Activated naive CD4-positive, alpha-beta T cell treated with anti-CD3 and anti-CD28 coated beads for 36 hours (primary cell): ENCODE results near the gene ADD2. TPM values are rescaled to one million over a fixed set of nuclear protein-coding genes. Genes with fewer than 3 reads are reported as not detected.

Source experiments
- CTCF ChIA-PET: fragments of 350-600 bp; sonication (Branson Sonifier 250); formaldehyde crosslinking; loops from one replicate; lab custom pipeline; 2021; ENCODE audit warnings: antibody characterized with exemption; lab: Charles Lee
- DNase-seq: peaks from one replicate; pipeline ENCODE4 v3.0.0-alpha.2; 2020
- H3K27ac Mint-ChIP-seq: one replicate; pipeline ENCODE4 v1.8.0; 2021; ENCODE audit warnings: mild to moderate bottlenecking, mixed read lengths
- H3K27me3 Mint-ChIP-seq: one replicate; pipeline ENCODE4 v1.8.0; 2021; ENCODE audit warnings: low read depth, mixed read lengths
- H3K36me3 Mint-ChIP-seq: one replicate; pipeline ENCODE4 v1.8.0; 2021; ENCODE audit warnings: low read depth, mixed read lengths
- H3K4me1 Mint-ChIP-seq: one replicate; pipeline ENCODE4 v1.8.0; 2021; ENCODE audit warnings: low read depth, mixed read lengths
- H3K4me3 Mint-ChIP-seq: one replicate; pipeline ENCODE4 v1.8.0; 2021; ENCODE audit warnings: mild to moderate bottlenecking, moderate library complexity, mixed read lengths
- H3K9me3 Mint-ChIP-seq: one replicate; pipeline ENCODE4 v1.8.0; 2021; ENCODE audit warnings: mixed read lengths
- intact Hi-C: fragments of 100-400 bp; cut with micrococcal nuclease; formaldehyde crosslinking; loops from one replicate; pipeline ENCODE4 v1.15.1; 2023
- total RNA-seq, 2 experiments: library from RNA; stranded (reverse); gene quantifications; one replicate each; pipeline ENCODE4 v1.2.3, GENCODE V29; 2021

The ADD2 gene, protein sequence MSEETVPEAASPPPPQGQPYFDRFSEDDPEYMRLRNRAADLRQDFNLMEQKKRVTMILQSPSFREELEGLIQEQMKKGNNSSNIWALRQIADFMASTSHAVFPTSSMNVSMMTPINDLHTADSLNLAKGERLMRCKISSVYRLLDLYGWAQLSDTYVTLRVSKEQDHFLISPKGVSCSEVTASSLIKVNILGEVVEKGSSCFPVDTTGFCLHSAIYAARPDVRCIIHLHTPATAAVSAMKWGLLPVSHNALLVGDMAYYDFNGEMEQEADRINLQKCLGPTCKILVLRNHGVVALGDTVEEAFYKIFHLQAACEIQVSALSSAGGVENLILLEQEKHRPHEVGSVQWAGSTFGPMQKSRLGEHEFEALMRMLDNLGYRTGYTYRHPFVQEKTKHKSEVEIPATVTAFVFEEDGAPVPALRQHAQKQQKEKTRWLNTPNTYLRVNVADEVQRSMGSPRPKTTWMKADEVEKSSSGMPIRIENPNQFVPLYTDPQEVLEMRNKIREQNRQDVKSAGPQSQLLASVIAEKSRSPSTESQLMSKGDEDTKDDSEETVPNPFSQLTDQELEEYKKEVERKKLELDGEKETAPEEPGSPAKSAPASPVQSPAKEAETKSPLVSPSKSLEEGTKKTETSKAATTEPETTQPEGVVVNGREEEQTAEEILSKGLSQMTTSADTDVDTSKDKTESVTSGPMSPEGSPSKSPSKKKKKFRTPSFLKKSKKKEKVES
- total RNA-seq, result 10 to 100 TPM; 42.9 to 46.2 TPM

DNA sequence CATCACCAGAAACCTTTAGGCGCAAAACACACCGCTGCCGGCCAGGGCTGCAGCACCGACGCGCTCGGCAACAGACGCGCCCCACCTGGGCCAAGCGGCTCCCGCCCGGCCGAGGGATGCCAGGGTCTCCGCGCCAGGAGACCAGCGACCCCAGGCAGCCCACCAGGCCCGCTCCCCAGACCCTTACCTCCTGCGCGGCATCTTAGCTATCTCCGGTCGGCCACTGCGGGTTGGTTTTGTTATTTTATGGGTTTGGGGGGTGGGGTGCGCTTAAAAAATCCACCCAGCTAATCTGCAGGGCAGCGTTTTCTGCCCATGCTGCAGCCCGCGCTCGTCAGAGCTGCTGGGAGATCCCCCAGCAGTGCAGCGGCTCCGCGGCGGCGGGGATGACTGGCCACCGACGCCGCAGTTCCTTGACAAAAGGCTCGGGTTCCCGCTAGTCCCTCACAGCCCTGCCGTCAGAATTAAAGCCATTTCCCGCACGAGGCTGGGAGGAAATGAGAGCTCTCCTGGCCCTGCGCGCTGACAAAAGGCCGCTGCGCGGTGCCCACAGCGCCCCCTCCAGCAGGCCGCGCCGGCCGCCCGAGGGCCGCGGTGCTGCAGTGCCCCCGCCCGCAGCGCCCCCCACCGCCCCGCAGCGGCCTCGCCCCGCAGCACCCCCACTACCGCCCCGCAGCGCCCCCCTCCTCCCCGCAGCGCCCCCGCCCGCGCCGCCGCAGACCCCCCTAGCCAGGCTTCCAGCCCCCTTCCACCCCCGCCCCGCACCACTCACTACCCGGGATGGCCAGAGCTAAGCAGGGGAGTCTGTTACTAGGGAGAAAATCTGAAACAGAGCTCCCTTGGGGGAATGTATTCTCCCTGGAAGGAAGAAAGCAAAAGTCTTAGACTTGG, at the start of gene ADD2:
TSS of gene ADD2 (minus strand) at position 502 of the 891 bp plus-strand sequence. CDS start 61,792 bp downstream, outside the sequence.
- no peaks in the 10 kb centered on the region for H3K36me3 Mint-ChIP-seq
- H3K27me3 Mint-ChIP-seq, result peaks cover 10% of the 10 kb centered on the region
- peak within 1 kb of the TSS; percentile 91 for H3K4me3 Mint-ChIP-seq
- DNase-seq, result peak; percentile 89
- CTCF ChIA-PET, result interaction anchor here (0.5 to 2.9 kb wide), 27 partner anchors 8 to 1382 kb away, joined by 3 to 25 read pairs (median 4); partner anchors contain the start of genes FAM136A, FIGLA and SNRPG
- H3K4me1 Mint-ChIP-seq, result peaks cover 8% of the 10 kb centered on the region
- no peaks in the 10 kb centered on the region for H3K9me3 Mint-ChIP-seq
- H3K27ac Mint-ChIP-seq, result peak within 1 kb of the TSS; percentile 83
- intact Hi-C loops, result loop anchor here (1.0 to 5.0 kb wide), 5 partner anchors 17 to 576 kb away; partner anchors contain the start of genes C2orf42 and FAM136A

DNA sequence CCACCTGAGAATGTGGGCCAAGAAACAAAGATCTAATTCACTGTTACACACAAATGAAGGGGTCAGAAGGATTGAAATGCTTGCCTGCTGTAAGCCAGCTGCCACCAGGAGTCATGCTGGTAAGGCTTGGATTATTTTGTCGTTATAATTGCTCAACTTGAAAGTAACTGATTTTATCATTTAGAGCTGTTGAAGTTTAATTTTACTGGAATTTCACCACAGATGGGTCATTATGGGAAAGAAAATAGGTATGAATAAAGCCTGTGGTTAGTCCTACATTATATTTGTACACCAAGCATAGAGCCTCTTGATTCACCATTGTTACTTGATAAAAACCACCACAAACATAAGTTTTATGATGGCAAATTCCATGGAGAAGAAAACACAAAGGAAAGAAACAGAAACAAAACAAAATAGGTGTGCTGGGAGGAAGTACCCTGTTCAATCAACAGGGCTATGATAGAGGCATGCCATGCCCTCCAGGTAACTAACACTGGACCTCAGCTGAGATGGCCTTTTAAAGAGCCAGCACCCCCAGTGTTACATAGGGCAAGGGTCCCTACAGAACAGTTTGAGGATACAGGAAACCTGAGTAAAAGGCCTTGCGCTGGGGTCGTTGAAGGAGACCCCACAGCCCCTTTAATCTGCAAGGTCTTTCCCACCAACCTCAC, 49.4 kb upstream of the ADD2 start:
- Mint-ChIP-seq H3K27me3 (no peaks in the 10 kb centered on the region), H3K4me3 (no peak overlapping the region), H3K36me3 (no peaks in the 10 kb centered on the region), H3K27ac (no peak overlapping the region), H3K4me1 (no peaks in the 10 kb centered on the region), H3K9me3 (no peaks in the 10 kb centered on the region)
- no peak for DNase-seq
- intact Hi-C loops, result loop anchor here (5.0 kb wide), 1 partner anchor 35 kb away; no protein-coding TSS in a partner anchor
- CTCF ChIA-PET, result interaction anchor here (2.4 kb wide), 1 partner anchor 28 kb away, joined by 6 read pairs; the partner anchor contains the start of gene FIGLA

DNA sequence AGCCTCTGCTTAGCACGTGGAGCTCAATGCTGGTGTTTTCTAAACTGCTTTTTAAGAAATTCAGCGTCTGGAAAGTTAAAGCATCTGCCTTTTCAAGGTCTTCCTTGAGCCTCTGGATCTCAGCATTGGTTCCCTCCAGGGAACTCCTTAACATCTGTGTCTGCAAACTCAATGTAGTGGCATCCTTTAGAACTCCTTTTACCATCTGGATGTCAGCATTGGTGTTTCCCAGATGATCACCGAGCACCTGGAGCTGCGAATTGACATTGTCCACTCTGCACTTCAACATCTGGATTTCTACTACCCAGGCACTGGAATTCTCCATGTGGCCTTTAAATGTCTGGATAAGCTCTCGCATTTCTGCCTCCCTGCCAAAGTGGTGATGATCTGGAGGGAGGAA, 48.7 kb upstream of the ADD2 start:
- CTCF ChIA-PET, result interaction anchor here (2.4 kb wide), 1 partner anchor 27 kb away, joined by 6 read pairs; the partner anchor contains the start of gene FIGLA
- H3K4me1 Mint-ChIP-seq, result no peaks in the 10 kb centered on the region

DNA sequence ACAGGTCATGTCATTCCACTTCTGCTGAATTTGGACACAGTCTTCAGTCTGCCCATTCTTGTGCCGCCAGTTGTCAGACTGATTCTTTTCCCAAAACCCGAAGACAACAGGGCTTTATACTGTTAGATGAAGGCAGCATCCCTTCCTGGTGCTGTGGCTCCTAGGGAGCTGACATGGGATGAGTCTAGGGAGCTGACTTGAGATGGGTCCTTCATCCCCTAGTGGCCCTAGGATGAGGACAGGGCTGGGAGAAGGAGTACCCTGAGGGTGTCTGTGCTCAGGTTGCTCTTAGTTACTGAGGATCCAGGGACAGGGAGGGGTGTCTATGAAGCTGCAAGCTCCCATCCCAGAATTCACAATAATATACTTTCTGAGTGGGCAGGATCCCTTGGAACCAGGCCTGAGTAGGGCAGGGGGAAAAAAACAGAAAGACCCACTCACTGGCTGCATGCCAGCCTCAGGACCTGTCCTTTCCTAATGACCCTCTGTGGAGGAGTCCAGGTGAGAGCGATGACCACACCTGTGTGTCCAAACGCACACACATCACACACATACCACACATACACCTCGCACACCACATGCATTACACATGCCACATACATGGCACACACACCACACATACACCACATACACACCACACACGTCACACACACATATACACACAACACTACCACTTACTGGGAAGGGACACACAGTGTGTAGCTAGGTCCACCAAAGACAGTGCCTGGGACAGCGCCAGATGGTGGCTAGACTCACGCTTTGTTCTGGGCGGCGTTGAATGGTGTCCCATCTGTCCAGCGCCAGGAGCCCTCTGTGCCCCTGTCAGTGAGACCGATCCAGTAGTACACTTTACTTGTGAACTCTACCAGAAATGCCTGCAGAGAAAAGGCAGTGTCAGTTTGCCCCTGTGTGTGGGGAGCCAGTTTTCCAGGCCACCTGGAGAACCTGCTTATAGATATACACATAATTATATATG, 41.3 kb upstream of the ADD2 start:
- H3K4me1 Mint-ChIP-seq, result no peaks in the 10 kb centered on the region
- no peaks in the 10 kb centered on the region for H3K27me3 Mint-ChIP-seq
- no peak overlapping the region for H3K27ac Mint-ChIP-seq
- intact Hi-C loops, result no loop called here
- H3K9me3 Mint-ChIP-seq, result no peaks in the 10 kb centered on the region
- no peak for DNase-seq
- no peaks in the 10 kb centered on the region for H3K36me3 Mint-ChIP-seq
- no peak overlapping the region for H3K4me3 Mint-ChIP-seq
- CTCF ChIA-PET, result interaction anchor here (1.9 kb wide), 1 partner anchor 20 kb away, joined by 6 read pairs; the partner anchor contains the start of gene FIGLA

More for the DNA sequence above, 48.7 kb upstream of the ADD2 start:
- intact Hi-C loops, result loop anchor here (5.0 kb wide), 1 partner anchor 36 kb away; no protein-coding TSS in a partner anchor
- H3K36me3 Mint-ChIP-seq, result no peaks in the 10 kb centered on the region
- no peak overlapping the region for H3K27ac Mint-ChIP-seq
- no peaks in the 10 kb centered on the region for H3K27me3 Mint-ChIP-seq
- no peak for DNase-seq
- H3K9me3 Mint-ChIP-seq, result no peaks in the 10 kb centered on the region
- H3K4me3 Mint-ChIP-seq, result no peak overlapping the region

DNA sequence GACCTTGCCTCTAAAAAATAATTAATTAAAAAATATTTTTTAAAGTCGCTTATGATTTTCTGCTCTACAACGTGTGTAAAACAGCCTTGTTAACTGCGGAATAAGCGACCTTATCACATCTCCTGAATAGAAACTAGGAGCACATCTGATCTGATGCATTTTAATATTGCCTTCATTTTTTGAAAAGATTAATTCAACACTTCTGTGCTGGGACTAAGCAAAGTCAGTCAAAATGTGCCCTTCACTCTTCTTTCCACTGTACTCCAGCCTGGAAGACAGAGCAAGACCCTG, 39.8 kb upstream of the ADD2 start:
- H3K4me1 Mint-ChIP-seq, result no peaks in the 10 kb centered on the region
- no peaks in the 10 kb centered on the region for H3K27me3 Mint-ChIP-seq
- CTCF ChIA-PET, result interaction anchor here (0.9 to 1.9 kb wide), 2 partner anchors 15 to 18 kb away, joined by 4 to 6 read pairs; partner anchors contain the start of gene FIGLA
- H3K36me3 Mint-ChIP-seq, result no peaks in the 10 kb centered on the region
- no peaks in the 10 kb centered on the region for H3K9me3 Mint-ChIP-seq
- H3K27ac Mint-ChIP-seq, result no peak overlapping the region
- H3K4me3 Mint-ChIP-seq, result no peak overlapping the region
- intact Hi-C loops, result no loop called here
- no peak for DNase-seq

DNA sequence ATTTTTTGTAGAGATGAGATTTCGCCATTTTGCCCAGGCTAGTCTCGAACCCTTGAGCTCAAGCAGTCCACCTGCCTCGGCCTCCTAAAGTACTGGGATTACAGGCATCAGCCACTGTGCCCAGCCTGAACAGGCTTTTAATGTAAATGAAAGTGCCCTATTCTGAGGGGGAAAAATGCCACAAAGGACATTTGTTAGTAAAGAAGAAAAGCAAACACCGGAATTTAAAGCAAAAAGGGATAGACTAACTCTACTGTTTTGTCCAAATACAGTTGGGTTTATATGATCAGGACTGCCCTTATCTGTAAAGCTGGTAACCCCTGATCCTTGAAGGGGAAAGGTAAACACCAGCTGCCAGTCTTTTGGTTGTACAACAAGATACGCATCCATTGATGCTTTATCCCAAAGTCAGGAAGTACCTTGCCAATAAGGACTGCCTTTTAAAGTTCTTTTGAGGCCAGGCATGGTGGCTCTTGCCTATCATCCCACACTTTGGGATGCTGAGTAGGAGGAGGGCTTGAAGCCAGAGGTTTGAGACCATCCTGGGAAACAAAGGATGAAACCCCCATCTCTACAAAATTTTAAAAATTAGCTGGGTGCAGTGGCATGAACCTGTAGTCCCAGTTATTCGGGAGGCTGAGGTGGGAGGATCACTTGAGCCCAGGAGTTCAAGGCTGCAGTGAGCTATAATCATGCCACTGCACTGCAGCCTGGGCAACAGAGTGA, 39.3 kb upstream of the ADD2 start:
- CTCF ChIA-PET, result no interaction called here
- Mint-ChIP-seq H3K36me3 (no peaks in the 10 kb centered on the region), H3K27me3 (no peaks in the 10 kb centered on the region), H3K27ac (no peak overlapping the region), H3K9me3 (no peaks in the 10 kb centered on the region), H3K4me1 (no peaks in the 10 kb centered on the region), H3K4me3 (no peak overlapping the region)
- DNase-seq, result no peak
- intact Hi-C loops, result no loop called here

DNA sequence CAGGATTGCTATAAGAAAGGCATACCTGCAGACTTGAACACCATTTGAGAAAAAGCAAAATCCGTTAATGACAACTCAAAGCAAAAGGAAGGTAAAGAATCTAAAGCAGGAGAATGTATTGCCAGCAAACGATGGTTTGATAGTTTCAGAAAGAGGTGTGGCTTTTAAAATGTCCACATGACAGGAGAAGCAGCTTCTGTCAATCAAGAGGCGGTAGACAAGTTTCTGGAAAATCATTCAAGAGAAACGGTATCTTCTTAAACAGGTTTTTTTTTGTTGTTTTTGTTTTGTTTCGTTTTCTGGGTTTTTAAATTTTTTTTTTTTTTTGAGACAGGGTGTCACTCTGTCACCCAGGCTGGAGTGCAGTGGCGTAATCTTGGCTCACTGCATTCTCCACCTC, 38.6 kb upstream of the ADD2 start:
- intact Hi-C loops, result no loop called here
- CTCF ChIA-PET, result interaction anchor here (0.6 to 1.9 kb wide), 3 partner anchors 17 to 109 kb away, joined by 3 to 6 read pairs (median 5); no protein-coding TSS in a partner anchor
- H3K27me3 Mint-ChIP-seq, result no peaks in the 10 kb centered on the region
- no peaks in the 10 kb centered on the region for H3K36me3 Mint-ChIP-seq
- no peaks in the 10 kb centered on the region for H3K4me1 Mint-ChIP-seq
- no peak for DNase-seq
- no peak overlapping the region for H3K27ac Mint-ChIP-seq
- no peaks in the 10 kb centered on the region for H3K9me3 Mint-ChIP-seq
- no peak overlapping the region for H3K4me3 Mint-ChIP-seq

DNA sequence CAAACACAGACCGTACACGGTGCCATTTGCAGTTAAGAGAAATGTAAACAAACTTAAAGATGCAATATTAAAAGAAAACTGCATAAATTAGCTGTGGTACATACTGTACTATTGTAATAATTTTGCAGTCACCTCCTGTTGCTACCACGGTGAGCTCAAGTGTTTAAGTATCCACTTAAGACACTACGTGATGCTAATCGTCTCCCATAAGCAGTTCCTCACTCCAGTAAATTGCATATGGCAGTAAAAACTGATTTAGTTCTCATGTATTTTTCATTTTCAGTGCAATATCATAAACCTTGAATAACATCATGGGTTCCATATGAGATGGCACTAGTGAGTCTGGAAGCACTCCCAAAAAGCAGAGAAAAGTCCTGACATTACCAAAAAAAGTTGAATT, 38.0 kb upstream of the ADD2 start:
- no peaks in the 10 kb centered on the region for H3K36me3 Mint-ChIP-seq
- H3K27ac Mint-ChIP-seq, result no peak overlapping the region
- DNase-seq, result no peak
- no peak overlapping the region for H3K4me3 Mint-ChIP-seq
- H3K9me3 Mint-ChIP-seq, result no peaks in the 10 kb centered on the region
- CTCF ChIA-PET, result interaction anchor here (0.6 to 1.9 kb wide), 3 partner anchors 17 to 109 kb away, joined by 3 to 6 read pairs (median 5); no protein-coding TSS in a partner anchor
- no peaks in the 10 kb centered on the region for H3K27me3 Mint-ChIP-seq
- no peaks in the 10 kb centered on the region for H3K4me1 Mint-ChIP-seq
- intact Hi-C loops, result no loop called here

DNA sequence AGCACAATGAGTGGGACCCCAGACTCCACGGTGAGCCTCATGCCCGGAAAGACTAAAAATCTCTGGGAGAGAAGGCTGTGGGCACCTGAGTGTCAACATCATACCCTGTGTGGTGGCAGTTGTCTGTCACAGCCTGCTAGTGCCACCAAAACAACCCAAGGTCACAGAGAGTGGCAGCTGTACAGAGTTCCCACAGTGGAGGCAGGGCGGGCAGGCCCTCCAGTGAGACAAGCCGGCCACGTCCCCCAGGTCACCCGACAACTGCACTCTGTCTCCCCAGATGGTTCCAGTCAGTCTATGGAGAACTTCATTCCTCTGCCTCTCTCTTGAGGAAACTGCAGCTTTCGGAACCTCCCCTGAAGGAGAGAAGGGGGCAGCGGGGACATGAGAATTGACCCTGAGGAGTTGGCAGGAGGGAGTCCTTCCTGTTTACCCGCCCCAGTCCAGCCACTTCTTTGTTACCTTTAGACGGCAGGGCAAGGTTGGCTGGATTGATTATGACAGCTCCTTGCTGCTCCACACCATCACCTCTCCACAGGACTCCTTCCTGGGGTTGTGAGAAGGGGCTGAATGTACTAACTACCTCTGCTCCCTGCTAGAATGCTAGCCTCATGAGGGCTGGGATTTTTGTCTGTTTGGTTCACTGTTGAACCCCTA, 33.7 kb upstream of the ADD2 start:
- CTCF ChIA-PET, result no interaction called here
- H3K27ac Mint-ChIP-seq, result no peak overlapping the region
- H3K4me1 Mint-ChIP-seq, result no peaks in the 10 kb centered on the region
- no peaks in the 10 kb centered on the region for H3K36me3 Mint-ChIP-seq
- intact Hi-C loops, result no loop called here
- DNase-seq, result no peak
- H3K9me3 Mint-ChIP-seq, result no peaks in the 10 kb centered on the region
- no peaks in the 10 kb centered on the region for H3K27me3 Mint-ChIP-seq
- no peak overlapping the region for H3K4me3 Mint-ChIP-seq

DNA sequence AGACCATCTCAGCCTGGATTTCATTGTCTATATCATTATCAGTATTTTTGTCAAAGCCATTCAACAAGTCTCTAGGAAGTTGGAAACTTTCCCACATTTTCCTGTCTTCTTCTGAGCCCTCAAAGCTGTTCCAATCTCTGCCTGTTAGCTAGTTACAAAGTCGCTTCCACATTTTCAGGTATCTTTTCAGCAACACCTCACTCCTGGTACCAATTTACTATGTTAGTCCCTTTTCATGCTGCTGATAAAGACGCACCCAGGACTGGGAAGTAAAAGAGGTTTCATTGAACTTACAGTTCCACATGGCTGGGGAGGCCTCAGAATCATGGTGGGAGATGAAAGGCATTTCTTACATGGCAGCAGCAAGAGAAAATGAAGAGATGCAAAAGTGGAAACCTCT, 31.7 kb upstream of the ADD2 start:
- CTCF ChIA-PET, result interaction anchor here (1.0 to 2.5 kb wide), 2 partner anchors 10 to 13 kb away, joined by 3 to 8 read pairs; partner anchors contain the start of gene FIGLA

More for the DNA sequence above, 31.7 kb upstream of the ADD2 start:
- Mint-ChIP-seq H3K36me3 (no peaks in the 10 kb centered on the region), H3K4me3 (no peak overlapping the region), H3K9me3 (no peaks in the 10 kb centered on the region), H3K4me1 (no peaks in the 10 kb centered on the region), H3K27me3 (no peaks in the 10 kb centered on the region), H3K27ac (no peak overlapping the region)
- DNase-seq, result no peak
- intact Hi-C loops, result no loop called here
